GM23248 (cell line): Measurements from ENCODE around the gene CSNK1G1. TPM values are rescaled to one million over a fixed set of nuclear protein-coding genes. Genes with fewer than 3 reads are reported as not detected.

ENCODE experiments used
- DNase-seq: peaks from one replicate; pipeline ENCODE4 v3.0.0-alpha.2; 2015
- H2AFZ ChIP-seq: fragments of 200-600 bp; sonication (generic); 2 replicates; pipeline ENCODE4 v1.6.1; 2016; ENCODE audit warnings: antibody characterized with exemption
- H3F3A ChIP-seq: fragments of 200-600 bp; sonication (generic); 2 replicates; pipeline ENCODE4 v1.6.1; 2016; ENCODE audit warnings: mild to moderate bottlenecking, antibody characterized with exemption, mixed run types; ENCODE audit not compliant: insufficient read depth
- H3K27ac ChIP-seq: fragments of 200-600 bp; sonication (generic); 2 replicates; pipeline ENCODE4 v1.5.1; 2016; ENCODE audit warnings: mild to moderate bottlenecking
- H3K27me3 ChIP-seq: fragments of 200-600 bp; sonication (generic); replicated peaks from 2 replicates; pipeline ENCODE4 v1.6.1; 2016; ENCODE audit warnings: mild to moderate bottlenecking; ENCODE audit not compliant: insufficient read depth
- H3K36me3 ChIP-seq: fragments of 200-600 bp; sonication (generic); 2 replicates; pipeline ENCODE4 v1.6.1; 2016; ENCODE audit warnings: low read depth, mild to moderate bottlenecking
- H3K4me1 ChIP-seq: fragments of 200-600 bp; sonication (generic); 2 replicates; pipeline ENCODE4 v1.6.1; 2016; ENCODE audit warnings: mild to moderate bottlenecking; ENCODE audit not compliant: insufficient read depth
- H3K4me2 ChIP-seq: fragments of 200-600 bp; sonication (generic); one replicate; pipeline ENCODE4 v1.6.1; 2016; ENCODE audit warnings: mild to moderate bottlenecking; ENCODE audit not compliant: unreplicated experiment
- H3K4me3 ChIP-seq: fragments of 200-600 bp; sonication (generic); 2 replicates; pipeline ENCODE4 v1.5.1; 2016; ENCODE audit warnings: mild to moderate bottlenecking
- H3K79me2 ChIP-seq: fragments of 200-600 bp; sonication (generic); 2 replicates; pipeline ENCODE4 v1.6.1; 2016; ENCODE audit warnings: mild to moderate bottlenecking; ENCODE audit not compliant: insufficient read depth
- H3K9ac ChIP-seq: fragments of 200-600 bp; sonication (generic); 2 replicates; pipeline ENCODE4 v1.6.1; 2016; ENCODE audit warnings: mild to moderate bottlenecking
- H3K9me2 ChIP-seq: fragments of 200-600 bp; sonication (generic); 2 replicates; pipeline ENCODE4 v1.6.1; 2016; ENCODE audit warnings: mixed run types, mild to moderate bottlenecking, moderate library complexity; ENCODE audit not compliant: insufficient read depth
- H3K9me3 ChIP-seq: fragments of 200-600 bp; sonication (generic); one replicate; pipeline ENCODE4 v1.6.1; 2017; ENCODE audit warnings: low read depth
- H4K20me1 ChIP-seq: fragments of 200-600 bp; sonication (generic); 2 replicates; pipeline ENCODE4 v1.6.0; 2016; ENCODE audit not compliant: insufficient read depth
- EZH2 ChIP-seq: fragments of 200-600 bp; sonication (generic); IDR thresholded peaks from 2 replicates; pipeline ENCODE4 v1.6.1; 2018; ENCODE audit warnings: antibody characterized with exemption, mild to moderate bottlenecking; ENCODE audit not compliant: insufficient read depth, poor library complexity, severe bottlenecking
- EZH2phosphoT487 ChIP-seq: fragments of 200-600 bp; sonication (generic); IDR thresholded peaks from 2 replicates; pipeline ENCODE4 v1.6.1; 2018; ENCODE audit warnings: antibody characterized with exemption, moderate library complexity, mild to moderate bottlenecking, low read depth; ENCODE audit not compliant: insufficient read depth
- WGBS, 2 experiments: methylation state at CpG; one replicate each; pipeline ENCODE4 v1.1.6; 2015 to 2017; ENCODE audit warnings: low lambda C conversion rate in 2 of 2, low coverage in 1 of 2; ENCODE audit errors: missing lambda C conversion rate in 2 of 2; 5-methylcytosine and 5-hydroxymethylcytosine counted together
- in situ Hi-C: fragments of 300-500 bp; cut with MboI; formaldehyde crosslinking; loops from 2 replicates; pipeline ENCODE4 v1.15.0; 2020
- polyA plus RNA-seq: library from polyadenylated mRNA; unstranded; fragments of >200 nt; fragmentation: Nextera tagmentation; extraction: Ambion mirVana; gene quantifications from 2 replicates; pipeline ENCODE4 v1.2.1, GENCODE V29; 2016
- total RNA-seq: library from RNA; depleted of rRNA; stranded (reverse); fragments of >200 nt; shearing (Covaris generic); gene quantifications from 2 replicates; pipeline ENCODE4 v1.2.3, GENCODE V29; 2014

Gene CSNK1G1
- total and polyA plus RNA-seq, 2 experiments from 2014 or later: 14.8 to 17.1 TPM

DNA sequence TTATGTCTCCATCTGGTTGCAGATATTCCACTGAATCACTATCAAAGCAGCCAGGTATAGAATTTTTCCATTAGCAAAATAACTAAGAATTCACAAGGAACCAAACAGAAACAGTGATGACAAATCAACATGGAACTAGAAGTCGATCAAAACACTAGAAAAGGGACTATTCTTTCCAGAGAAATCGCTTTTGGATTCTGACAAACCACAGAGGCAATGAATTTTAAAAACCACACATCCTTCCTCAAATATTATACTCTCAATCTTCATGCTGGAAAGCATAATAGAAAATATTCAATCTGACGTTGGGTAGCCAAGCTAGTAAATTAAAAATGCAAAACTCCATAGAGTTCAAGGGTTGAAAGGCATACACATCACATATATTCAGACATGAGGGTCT, 99.9 kb downstream of the CSNK1G1 start:
- H3K4me3 ChIP-seq: no peak overlapping the region
- DNase-seq: no peak
- H3K36me3 ChIP-seq: peaks cover 7% of the 10 kb centered on the region; the same call in 1 of the 2 replicates
- H3F3A ChIP-seq: peaks cover 4% of the 10 kb centered on the region; the same call in 1 of the 2 replicates
- H3K4me2 ChIP-seq: no peak overlapping the region
- WGBS, 2 experiments: 95% methylated on average over 3 of the region's 3 CpGs
- H3K9me3 ChIP-seq: no peaks in the 10 kb centered on the region
- H3K4me1 ChIP-seq: peaks cover 13% of the 10 kb centered on the region
- no peaks in the 10 kb centered on the region for H3K9me2 ChIP-seq
- no peak overlapping the region for H2AFZ ChIP-seq
- no peaks in the 10 kb centered on the region for H3K27me3 ChIP-seq
- no peak overlapping the region for H3K27ac ChIP-seq
- H3K79me2 ChIP-seq: peaks cover 98% of the 10 kb centered on the region
- H4K20me1 ChIP-seq: no peaks in the 10 kb centered on the region; the same call in 1 of the 2 replicates
- no peak overlapping the region for H3K9ac ChIP-seq
- in situ Hi-C loops: no loop called here
- TF ChIP-seq EZH2phosphoT487: no peak
- TF ChIP-seq EZH2: no peak

DNA sequence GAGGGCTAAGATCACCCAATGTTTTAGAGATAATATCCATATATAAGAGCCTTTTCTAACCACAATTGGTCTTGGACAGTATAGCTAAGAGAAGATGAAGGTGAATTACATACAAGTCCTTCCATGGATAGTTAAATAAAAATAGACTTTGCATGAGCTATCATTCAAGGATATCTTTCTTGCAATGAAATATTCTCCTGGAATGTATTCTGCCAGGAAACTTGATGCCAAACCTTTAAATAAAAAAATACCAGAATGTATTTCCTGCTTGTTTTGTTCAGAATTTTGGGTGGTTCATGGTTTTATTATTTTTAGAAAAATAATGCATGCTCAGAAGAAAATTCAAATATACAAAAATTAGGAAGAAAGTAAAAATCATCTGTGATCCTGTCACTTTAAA, 104.3 kb downstream of the CSNK1G1 start:
- DNase-seq: no peak
- H2AFZ ChIP-seq: no peak overlapping the region
- H3K36me3 ChIP-seq: peaks cover 4% of the 10 kb centered on the region; the same call in 1 of the 2 replicates
- peaks cover 36% of the 10 kb centered on the region for H3F3A ChIP-seq
- no peak overlapping the region for H3K4me3 ChIP-seq
- peaks cover 62% of the 10 kb centered on the region for H3K79me2 ChIP-seq
- H3K27ac ChIP-seq: no peak overlapping the region
- in situ Hi-C loops: no loop called here
- H3K9me2 ChIP-seq: no peaks in the 10 kb centered on the region
- no peak overlapping the region for H3K4me2 ChIP-seq
- no peaks in the 10 kb centered on the region for H4K20me1 ChIP-seq
- no peaks in the 10 kb centered on the region for H3K9me3 ChIP-seq
- no peak for TF ChIP-seq EZH2phosphoT487
- TF ChIP-seq EZH2: no peak
- H3K4me1 ChIP-seq: peaks cover 40% of the 10 kb centered on the region
- no peak overlapping the region for H3K9ac ChIP-seq
- H3K27me3 ChIP-seq: no peaks in the 10 kb centered on the region

DNA sequence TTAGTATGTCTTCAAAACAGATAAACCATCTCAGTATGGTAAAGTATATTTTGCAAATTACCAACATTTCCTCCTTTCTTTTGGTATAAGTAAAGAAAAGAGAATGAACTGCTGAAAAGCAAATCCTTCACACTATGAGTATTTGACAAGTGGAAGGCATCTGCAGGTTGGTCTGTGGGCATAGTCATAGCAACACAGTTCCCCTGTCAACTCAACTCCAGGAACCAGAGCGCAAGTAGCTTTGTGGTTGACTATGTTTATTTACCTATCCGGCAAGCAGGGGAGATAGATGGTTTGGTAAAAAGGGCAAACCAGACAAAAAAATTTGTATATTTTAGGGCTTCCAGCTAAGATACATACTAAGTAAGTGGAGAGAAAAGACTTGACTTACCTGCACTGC, 104.9 kb downstream of the CSNK1G1 start:
- in situ Hi-C loops: no loop called here
- H4K20me1 ChIP-seq: no peaks in the 10 kb centered on the region
- H3K36me3 ChIP-seq: no peaks in the 10 kb centered on the region
- no peak overlapping the region for H2AFZ ChIP-seq
- H3K4me2 ChIP-seq: no peak overlapping the region
- H3K9me2 ChIP-seq: no peaks in the 10 kb centered on the region
- H3K27ac ChIP-seq: no peak overlapping the region
- no peaks in the 10 kb centered on the region for H3K9me3 ChIP-seq
- H3K4me3 ChIP-seq: no peak overlapping the region
- H3K79me2 ChIP-seq: peaks cover 61% of the 10 kb centered on the region
- no peak overlapping the region for H3K9ac ChIP-seq
- 96 to 98% methylated on average over 2 of the region's 2 CpGs for WGBS, 2 experiments
- no peaks in the 10 kb centered on the region for H3K27me3 ChIP-seq
- DNase-seq: no peak
- TF ChIP-seq EZH2: no peak
- TF ChIP-seq EZH2phosphoT487: no peak
- H3K4me1 ChIP-seq: peaks cover 45% of the 10 kb centered on the region
- peaks cover 42% of the 10 kb centered on the region for H3F3A ChIP-seq

DNA sequence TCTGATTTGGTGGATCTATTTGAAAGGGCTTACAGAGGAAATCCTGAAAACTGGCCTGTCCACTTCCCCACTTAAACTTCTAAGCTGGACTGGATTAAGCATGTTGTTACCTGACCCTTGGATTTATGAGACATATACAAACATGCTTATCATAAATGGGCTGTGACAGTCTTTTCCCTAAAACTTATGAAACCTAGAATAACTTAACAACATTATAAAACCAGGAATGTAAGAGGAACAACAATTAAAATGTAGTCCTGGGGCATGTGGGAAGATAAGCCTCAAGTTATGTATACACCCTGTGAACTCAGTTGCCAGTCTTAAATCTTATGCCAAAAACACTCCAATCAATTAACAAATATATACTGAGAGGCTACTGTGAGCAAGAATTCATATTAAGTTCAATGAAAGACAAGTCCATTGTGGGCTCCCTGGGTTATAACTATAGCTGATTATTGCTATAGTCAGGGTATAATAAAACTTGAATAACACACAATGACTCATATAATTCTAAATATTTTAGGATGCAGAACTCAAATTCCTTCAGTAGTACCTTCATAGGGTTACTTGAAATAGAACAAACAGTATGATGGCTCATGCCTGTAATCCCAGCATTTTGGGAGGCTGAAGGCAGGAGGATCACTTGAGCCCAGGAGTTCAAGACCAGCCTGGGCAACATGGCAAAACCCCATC, 105.9 kb downstream of the CSNK1G1 start:
- in situ Hi-C loops: no loop called here
- H3K9me2 ChIP-seq: no peaks in the 10 kb centered on the region
- DNase-seq: peak; percentile 27
- no peaks in the 10 kb centered on the region for H3K9me3 ChIP-seq
- H2AFZ ChIP-seq: no peak overlapping the region
- peaks cover 50% of the 10 kb centered on the region for H3F3A ChIP-seq
- no peaks in the 10 kb centered on the region for H4K20me1 ChIP-seq
- H3K4me1 ChIP-seq: peaks cover 46% of the 10 kb centered on the region
- H3K27me3 ChIP-seq: no peaks in the 10 kb centered on the region
- H3K27ac ChIP-seq: peak overlapping the region; percentile 22
- no peaks in the 10 kb centered on the region for H3K36me3 ChIP-seq
- no peak overlapping the region for H3K4me2 ChIP-seq
- H3K9ac ChIP-seq: no peak overlapping the region
- TF ChIP-seq EZH2phosphoT487 (no peak), EZH2 (no peak)
- peaks cover 61% of the 10 kb centered on the region for H3K79me2 ChIP-seq
- H3K4me3 ChIP-seq: no peak overlapping the region
